Activated CD4-positive, alpha-beta T cell treated with anti-CD3 and anti-CD28 coated beads, Interleukin-2, Interleukin-4, amounts not matched to agents 100 ng/mL and 50 ng/mL, durations not matched to agents 16 hours and 8 hours (primary cell): Measurements from ENCODE around the gene KLHDC4.
A peak's percentile ranks its signal among the peaks of the same experiment; 100 is the strongest.
"Not testable (repeated sequence)": the region's sequence is repeated elsewhere in the genome, so short reads cannot be mapped to it uniquely, and the experiment has no call there.

ENCODE experiments used
- DNase-seq: peaks from one replicate; pipeline ENCODE4 v3.0.0-alpha.2; 2020; ENCODE audit warnings: low spot score

The KLHDC4 gene

DNA sequence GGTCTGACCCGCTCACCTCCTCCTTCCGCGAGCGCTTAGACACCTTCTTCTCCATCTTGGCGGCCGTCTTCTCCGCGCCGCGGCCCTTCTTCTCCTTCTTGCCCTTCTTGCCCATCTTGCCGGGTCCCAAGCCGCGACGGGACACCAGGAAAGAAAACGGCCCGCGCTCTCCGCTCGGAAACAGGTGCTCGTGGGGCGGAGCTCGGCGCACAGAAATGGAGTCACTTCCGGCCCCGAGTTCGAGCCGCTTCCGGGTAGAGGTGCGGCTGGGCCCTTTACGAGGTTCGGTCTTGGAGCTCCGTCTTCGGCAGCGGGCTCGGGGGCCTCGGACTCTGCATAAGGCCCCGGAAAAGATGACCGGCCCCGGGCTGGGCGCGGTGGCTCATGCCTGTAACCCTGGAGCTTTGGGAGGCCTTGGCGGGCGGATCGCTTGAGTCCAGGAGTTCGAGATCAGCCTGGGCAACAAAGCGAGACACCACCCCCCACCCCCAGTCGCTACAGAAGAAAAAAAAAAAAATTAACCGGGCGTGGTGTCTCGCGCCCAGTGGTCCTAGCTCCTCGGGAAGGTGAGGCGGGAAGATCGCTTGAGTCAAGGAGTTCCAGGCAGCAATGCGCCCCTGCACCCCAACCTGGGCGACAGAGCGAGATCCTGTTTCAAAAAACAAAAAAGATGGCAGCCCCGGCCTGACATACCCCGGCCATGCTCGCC is at the start of gene KLHDC4:
Gene KLHDC4 (minus strand): TSS at position 211 of the 709 bp plus-strand sequence. CDS start 96 bp downstream, at position 115.
- peak; percentile 91 for DNase-seq

DNA sequence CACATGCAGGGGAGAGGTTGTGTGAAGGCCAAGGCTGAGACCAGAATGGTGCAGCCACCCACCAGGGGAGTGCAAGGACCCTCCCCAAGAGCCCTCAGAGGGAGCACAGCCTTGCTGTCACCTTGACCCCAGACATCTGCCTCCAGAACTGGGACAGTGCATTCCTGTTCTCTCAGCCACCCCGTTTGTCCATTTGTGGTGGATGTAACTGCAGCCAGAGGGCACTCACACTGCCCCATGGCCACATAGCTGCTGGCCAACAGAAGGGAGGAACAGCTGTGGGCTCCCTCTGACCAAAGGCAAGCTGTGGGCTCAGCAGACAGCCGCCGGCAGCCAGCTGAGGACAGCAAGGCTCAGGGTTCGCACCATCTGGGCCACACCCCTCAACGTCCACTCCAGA is 49.8 kb upstream of the KLHDC4 start:
- no peak for DNase-seq

DNA sequence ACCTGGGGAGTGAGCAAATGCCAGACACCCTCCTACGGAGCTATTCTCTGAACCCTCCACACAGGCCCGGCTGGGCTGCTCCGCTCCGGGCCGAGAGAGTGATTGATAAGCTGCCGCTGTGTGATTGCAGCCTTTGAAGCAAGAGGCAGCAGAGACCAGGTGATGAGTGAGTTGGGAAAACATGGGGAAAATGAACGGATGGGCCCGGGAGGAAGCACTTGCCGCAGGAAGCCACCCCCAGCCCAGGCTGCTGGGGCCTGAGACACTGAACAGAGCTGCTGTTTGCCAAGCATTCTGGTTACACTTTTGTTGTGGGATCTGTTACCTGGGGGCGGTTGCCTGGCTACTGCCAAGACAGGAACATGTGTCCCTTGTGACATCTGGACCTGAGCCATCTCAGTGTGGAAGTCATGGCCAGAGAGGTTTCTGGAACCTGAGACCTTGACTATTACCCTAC is 46.4 kb upstream of the KLHDC4 start:
- DNase-seq: no peak

GRCh38 chr16:87811454-87811853 is 45.7 kb upstream of the KLHDC4 start:
- DNase-seq: not testable (repeated sequence)

GRCh38 chr16:87809150-87809902 is 43.5 kb upstream of the KLHDC4 start:
- no peak for DNase-seq

DNA sequence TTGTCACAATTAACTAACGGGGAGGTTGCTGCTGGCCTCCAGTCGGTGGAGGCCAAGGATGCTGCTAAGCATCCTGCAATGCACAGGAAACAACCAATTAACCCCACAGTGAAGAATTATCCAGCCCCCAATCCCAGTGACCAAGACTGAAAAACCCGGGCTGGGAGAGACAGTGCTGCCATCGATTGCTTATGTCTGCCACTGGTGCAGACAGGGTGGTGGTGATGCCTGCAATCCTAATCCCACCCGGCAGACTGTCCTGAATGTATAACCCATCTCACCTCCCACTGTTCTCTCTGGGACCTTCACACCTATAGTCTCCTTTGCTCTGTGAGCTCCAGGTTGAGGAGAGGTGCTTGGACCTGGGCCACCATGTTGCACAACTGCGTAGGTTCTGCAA is 42.3 kb upstream of the KLHDC4 start:
- no peak for DNase-seq

- DNase-seq: peak; percentile 69
Observed at GRCh38 chr16:87806641-87807546, 41.1 kb upstream of the KLHDC4 start.

DNA sequence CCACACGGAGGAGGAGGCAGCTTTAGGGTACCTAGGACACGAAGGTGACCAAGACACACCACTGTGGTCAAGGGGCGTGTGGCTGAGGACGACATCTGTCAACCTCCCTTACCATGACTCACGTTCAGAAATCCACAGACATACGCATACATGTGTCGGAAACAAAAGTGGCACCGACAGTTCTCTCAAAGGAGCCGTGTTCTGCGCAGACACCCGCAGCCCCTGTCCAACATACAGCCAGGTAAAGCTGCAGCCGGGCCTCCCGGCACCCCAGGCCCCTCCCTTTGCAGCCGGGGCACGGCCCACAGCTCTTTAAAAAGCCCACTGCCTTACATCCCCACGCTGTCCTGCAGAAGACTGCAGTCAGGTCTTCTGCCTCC is 40.5 kb upstream of the KLHDC4 start:
- DNase-seq: peak; percentile 34

GRCh38 chr16:87803385-87803784 is 37.6 kb upstream of the KLHDC4 start:
- DNase-seq: no peak

GRCh38 chr16:87802670-87803069 is 36.9 kb upstream of the KLHDC4 start:
- no peak for DNase-seq

DNA sequence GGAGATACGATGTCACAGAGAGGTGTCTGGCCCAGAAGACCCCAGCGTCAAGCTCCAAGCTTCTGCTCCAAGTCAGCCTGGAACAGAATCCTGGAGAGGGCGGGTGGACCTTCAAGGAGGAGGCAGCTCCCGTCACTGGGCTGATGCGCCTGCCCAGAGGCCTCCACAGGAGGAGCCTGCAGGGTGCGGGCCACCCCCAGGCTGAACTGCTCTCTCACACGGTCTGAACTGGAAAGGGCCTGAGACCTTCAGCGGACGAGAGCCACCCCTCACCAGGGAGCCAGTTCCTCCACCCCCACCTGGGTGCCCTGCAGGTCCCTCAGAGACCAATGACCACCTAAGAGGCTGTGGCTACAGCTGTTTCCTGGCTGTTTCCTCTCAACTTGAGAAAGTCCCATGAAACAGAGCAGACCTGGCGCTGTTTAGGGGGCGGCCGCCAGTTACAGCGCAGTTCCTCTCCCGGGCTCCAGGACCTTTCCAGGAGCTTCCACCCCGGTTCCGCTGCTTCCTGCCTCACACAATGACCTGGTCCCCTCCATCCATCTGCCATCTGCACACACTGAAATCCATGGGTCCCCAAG is 36.0 kb upstream of the KLHDC4 start:
- DNase-seq: no peak

DNA sequence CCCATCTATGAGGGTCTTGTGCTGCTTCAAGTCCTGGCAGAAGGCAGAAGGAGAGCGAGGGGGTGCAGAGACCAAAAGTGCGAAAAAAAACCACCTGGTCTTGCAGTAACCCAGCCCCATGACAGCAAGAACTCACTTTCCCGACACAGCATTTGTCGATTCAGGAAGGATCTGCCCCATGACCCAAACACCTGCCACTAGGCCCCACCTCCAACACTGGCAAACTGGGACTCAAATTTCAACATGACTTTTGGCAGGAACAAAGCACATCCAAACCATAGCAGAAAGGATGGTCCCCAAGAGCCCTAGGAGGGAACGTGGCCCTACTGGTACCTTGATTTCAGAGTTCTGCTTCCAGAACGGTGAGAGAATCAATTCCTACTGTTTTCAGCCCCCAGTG is 34.7 kb upstream of the KLHDC4 start:
- no peak for DNase-seq

GRCh38 chr16:87795336-87795735 is 29.6 kb upstream of the KLHDC4 start:
- DNase-seq: no peak

DNA sequence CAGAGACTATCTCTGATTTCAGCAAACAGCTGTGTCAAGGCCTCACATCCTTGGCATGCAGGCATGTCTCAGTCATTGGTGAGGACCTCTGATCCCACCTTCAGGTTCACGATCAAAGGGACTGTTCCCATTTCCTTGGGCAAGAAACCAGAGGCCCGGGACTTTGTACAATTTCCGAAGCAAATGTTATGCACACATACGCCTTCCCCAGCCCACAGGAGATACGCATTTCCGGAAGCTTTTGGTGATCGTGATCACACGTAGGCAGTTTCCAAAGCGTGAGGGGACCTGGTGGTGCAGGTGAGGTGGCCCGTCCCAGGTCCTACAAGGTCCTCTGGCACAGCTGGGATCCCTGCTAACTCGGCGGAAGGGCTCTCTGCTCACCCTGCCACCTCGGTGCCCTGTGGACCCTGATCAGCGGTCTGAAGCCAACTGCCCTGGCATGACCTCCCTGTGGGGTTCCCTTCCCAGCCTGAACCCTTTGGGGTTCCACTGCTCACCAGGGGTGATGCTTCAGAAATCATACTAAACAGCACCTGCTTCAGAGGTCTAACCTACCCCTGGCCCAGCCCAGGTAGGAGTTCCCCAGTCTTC is 28.8 kb upstream of the KLHDC4 start:
- DNase-seq: no peak

GRCh38 chr16:87792205-87792565 is 26.4 kb upstream of the KLHDC4 start:
- no peak for DNase-seq

- DNase-seq: no peak
Observed at GRCh38 chr16:87791295-87792204, 25.8 kb upstream of the KLHDC4 start.

GRCh38 chr16:87790292-87791100 is 24.7 kb upstream of the KLHDC4 start:
- DNase-seq: no peak

GRCh38 chr16:87789437-87790291 is 23.9 kb upstream of the KLHDC4 start:
- DNase-seq: no peak
